Mucosa of gallbladder (tissue), 1 donor: ENCODE results near the gene SMC1B. TPM values are rescaled to one million over a fixed set of nuclear protein-coding genes. Genes with fewer than 3 reads are reported as not detected.
"Not testable (repeated sequence)": the region's sequence is repeated elsewhere in the genome, so short reads cannot be mapped to it uniquely, and the experiment has no call there.

ENCODE experiments used
- DNase-seq: peaks from one replicate; pipeline ENCODE4 v3.0.0-alpha.2; 2020; ENCODE audit warnings: low spot score
- total RNA-seq: library from RNA; stranded (reverse); gene quantifications from one replicate; pipeline ENCODE4 v1.2.1, GENCODE V29; 2021
- donor health status: DM: no; HTN: no; CAD: no.

Gene SMC1B
- total RNA-seq, 1 donor from 2014 or later: not detected

DNA sequence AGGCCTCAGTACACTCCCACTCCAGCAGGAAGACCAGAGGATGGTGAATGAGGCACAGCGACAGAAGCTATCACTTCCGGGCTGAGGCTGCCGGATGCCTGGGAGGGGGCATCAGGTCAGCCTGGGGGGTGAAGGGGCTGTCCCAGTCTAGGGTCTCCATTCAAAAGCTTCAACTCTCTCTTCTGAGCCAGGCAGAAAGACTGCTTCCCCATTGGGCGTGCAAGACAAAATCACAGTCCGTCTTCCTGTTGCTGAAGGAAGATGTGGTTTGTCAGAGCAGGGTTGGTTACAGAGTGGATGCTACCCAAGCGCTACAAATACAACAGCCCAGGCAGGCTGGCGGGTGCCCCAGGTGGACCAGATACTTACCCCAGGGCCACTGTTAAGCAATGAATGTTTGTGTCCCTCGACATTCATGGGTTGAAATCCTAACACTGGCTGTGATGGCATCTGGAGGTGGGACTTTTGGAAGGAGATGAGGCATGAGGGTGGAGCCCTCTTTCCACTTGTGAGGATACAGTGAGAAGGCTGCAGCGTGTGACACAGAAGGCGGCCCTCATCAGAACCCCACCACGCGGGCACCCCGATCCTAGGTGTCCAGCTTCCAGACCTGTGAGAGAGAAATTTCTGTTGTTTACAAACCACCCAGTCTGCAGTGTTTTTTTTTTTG lies 116.6 kb downstream of the SMC1B start:
- DNase-seq: no peak

GRCh38 chr22:45295492-45295891 lies 117.9 kb downstream of the SMC1B start:
- no peak for DNase-seq

DNA sequence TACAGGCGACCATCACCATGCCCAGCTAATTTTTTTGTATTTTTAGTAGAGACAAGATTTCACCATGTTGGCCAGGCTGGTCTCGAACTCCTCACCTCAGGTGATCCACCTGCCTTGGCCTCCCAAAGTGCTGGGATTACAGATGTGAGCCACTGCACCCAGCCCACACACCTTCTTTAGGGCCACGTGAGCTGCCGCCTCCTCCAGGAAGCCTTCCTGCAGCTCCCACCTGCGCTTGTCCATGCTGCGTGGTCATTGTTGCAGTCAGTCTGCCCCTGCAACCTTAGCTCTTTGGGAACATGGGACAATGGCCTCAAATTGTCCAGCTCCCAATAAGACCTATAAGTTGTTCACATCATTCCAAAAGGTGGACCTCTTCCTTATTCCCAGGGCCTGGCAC lies 118.4 kb downstream of the SMC1B start:
- DNase-seq: not testable (repeated sequence)

Other genes with a start within 250 kb of the SMC1B start
- gene NUP50, start 249.7 kb downstream of the SMC1B start, total RNA-seq: 56.0 TPM
- 93.1 TPM for gene KIAA0930, start 172.7 kb downstream of the SMC1B start, total RNA-seq
- 0.40 TPM for gene UPK3A, start 128.7 kb downstream of the SMC1B start, total RNA-seq
- 76.3 TPM for gene FAM118A, start 103.7 kb downstream of the SMC1B start, total RNA-seq
- 2.9 TPM for gene RIBC2, start 94 bp upstream of the SMC1B start, total RNA-seq
- 427 TPM for gene FBLN1, start 89.3 kb upstream of the SMC1B start, total RNA-seq